ENCODE data around the gene CXCL11.

DNA sequence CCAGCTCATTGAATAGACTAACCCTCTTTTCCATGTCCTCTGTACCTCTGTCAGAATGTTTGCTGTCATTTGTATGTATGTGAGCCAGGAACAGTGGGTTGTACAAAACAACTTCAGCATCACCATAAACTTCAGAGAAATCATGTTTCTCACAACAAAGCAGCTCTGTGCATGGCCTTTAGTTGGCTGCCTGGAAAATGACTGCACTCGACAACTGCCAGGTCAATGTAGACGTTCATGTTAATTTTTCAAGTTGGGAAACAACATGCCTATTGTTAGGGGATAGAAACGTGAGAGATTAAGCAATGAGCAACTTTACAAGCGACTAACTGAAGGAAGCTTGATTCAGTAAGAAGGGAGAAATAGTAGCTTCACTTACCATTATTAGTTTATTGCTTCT, 17.9 kb upstream of the CXCL11 start:
- TF ChIP-seq EZH2 (IDR thresholded peaks at IDR 0.05; ENCODE audit: low read length) (no peak), CTCF (optimal IDR thresholded peaks at IDR 0.05 in 1 of 3, IDR thresholded peaks at IDR 0.05 in 1 of 3, conservative IDR thresholded peaks at IDR 0.05 in 1 of 3; ENCODE audit: extremely low read depth in 1 of 3, insufficient read depth in 2 of 3, low read length in 3 of 3) (no peak)

Data from keratinocyte (primary cell).